Measurements from ENCODE around the gene RASA2. TPM values are rescaled to one million over a fixed set of nuclear protein-coding genes. Genes with fewer than 3 reads are reported as not detected.

RASA2 gene
- total and polyA plus RNA-seq, 10 of the 15 experiments (the other 5 are each of a cell fraction or from before 2014, with no cell fraction given), result 1.9 to 9.4 (median 7.2) TPM

DNA sequence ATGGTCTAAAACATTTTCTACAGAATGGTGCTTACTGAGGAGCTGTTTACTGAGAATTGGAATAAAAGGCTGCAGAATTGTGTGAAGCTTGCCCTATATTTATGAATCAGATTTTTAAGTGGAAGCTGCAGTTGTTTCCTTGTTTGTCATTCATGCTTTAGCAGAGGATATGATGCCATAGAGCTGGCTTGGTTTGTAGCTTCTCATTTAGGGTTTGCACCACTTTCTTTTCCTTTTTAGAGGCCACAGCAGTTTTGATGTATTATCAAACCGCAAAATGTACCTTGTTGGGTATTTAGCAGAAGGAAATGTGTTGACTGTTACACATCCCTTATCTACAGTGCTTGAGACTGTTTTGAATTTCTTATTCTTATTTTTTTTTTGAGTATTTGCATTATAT lies 66.2 kb downstream of the RASA2 start:
- ChIA-PET CTCF (interaction anchor here (0.5 to 12.9 kb wide), 5 partner anchors 9 to 656 kb away, joined by 3 to 306 read pairs (median 3); no protein-coding TSS in a partner anchor), POLR2A (interaction anchor here (0.6 kb wide), 1 partner anchor 181 kb away, joined by 3 read pairs; no protein-coding TSS in a partner anchor), RAD21 (ENCODE audit: unreplicated experiment) (interaction anchor here (2.8 kb wide), 1 partner anchor 93 kb away, joined by 8 read pairs; no protein-coding TSS in a partner anchor), SMC1A (ENCODE audit: uncharacterized antibody, unreplicated experiment) (interaction anchor here (0.6 to 1.2 kb wide), 5 partner anchors 8 to 1465 kb away, joined by 3 to 7 read pairs (median 3); no protein-coding TSS in a partner anchor)
- peaks cover 0 to 2% of the 10 kb centered on the region in 2 experiments; a peak in 2 of 4 replicates for H3K36me3 ChIP-seq (ENCODE audit: control insufficient read depth in 2 of 2, insufficient read depth in 2 of 2, low read length in 1 of 2)
- no peak overlapping the region for H3K4me2 ChIP-seq (ENCODE audit: control insufficient read depth, insufficient read depth)
- no peak overlapping the region for H3K4me3 ChIP-seq
- no peak for FAIRE-seq
- H3K79me2 ChIP-seq (ENCODE audit: control insufficient read depth, insufficient read depth, low read length), result no peaks in the 10 kb centered on the region
- H2AFZ ChIP-seq (ENCODE audit: control insufficient read depth, low read depth, low read length), result no peak overlapping the region
- H3K9ac ChIP-seq (ENCODE audit: control insufficient read depth, insufficient read depth, low read length), result no peak overlapping the region
- H4K20me1 ChIP-seq (ENCODE audit: control insufficient read depth, insufficient read depth), result no peaks in the 10 kb centered on the region
- 36% methylated on average over 1 of the region's 1 CpG for WGBS (ENCODE audit: insufficient coverage, insufficient replicate concordance, low lambda C conversion rate, missing lambda C conversion rate)
- in situ Hi-C loops (cut with MboI) (no loop called here), intact Hi-C loops (cut with micrococcal nuclease; ENCODE audit: unreplicated experiment) (no loop called here)
- H3K9me3 ChIP-seq (replicated peaks; ENCODE audit: control insufficient read depth, insufficient read depth, low read length), result no peaks in the 10 kb centered on the region; the same call in 2 of the 3 replicates
- no peak overlapping the region for H3K27ac ChIP-seq (ENCODE audit: control insufficient read depth, insufficient read depth)
- no peaks in the 10 kb centered on the region for H3K27me3 ChIP-seq (replicated peaks in 1 of 2; ENCODE audit: control insufficient read depth in 2 of 2, insufficient read depth in 2 of 2, low read length in 1 of 2)
- no peak for DNase-seq (ENCODE audit: low read depth, low spot score)
- ATAC-seq, result no peak
- BruUV-seq (replicated peaks), result no TSS peak
- TF ChIP-seq, protein P1, sequence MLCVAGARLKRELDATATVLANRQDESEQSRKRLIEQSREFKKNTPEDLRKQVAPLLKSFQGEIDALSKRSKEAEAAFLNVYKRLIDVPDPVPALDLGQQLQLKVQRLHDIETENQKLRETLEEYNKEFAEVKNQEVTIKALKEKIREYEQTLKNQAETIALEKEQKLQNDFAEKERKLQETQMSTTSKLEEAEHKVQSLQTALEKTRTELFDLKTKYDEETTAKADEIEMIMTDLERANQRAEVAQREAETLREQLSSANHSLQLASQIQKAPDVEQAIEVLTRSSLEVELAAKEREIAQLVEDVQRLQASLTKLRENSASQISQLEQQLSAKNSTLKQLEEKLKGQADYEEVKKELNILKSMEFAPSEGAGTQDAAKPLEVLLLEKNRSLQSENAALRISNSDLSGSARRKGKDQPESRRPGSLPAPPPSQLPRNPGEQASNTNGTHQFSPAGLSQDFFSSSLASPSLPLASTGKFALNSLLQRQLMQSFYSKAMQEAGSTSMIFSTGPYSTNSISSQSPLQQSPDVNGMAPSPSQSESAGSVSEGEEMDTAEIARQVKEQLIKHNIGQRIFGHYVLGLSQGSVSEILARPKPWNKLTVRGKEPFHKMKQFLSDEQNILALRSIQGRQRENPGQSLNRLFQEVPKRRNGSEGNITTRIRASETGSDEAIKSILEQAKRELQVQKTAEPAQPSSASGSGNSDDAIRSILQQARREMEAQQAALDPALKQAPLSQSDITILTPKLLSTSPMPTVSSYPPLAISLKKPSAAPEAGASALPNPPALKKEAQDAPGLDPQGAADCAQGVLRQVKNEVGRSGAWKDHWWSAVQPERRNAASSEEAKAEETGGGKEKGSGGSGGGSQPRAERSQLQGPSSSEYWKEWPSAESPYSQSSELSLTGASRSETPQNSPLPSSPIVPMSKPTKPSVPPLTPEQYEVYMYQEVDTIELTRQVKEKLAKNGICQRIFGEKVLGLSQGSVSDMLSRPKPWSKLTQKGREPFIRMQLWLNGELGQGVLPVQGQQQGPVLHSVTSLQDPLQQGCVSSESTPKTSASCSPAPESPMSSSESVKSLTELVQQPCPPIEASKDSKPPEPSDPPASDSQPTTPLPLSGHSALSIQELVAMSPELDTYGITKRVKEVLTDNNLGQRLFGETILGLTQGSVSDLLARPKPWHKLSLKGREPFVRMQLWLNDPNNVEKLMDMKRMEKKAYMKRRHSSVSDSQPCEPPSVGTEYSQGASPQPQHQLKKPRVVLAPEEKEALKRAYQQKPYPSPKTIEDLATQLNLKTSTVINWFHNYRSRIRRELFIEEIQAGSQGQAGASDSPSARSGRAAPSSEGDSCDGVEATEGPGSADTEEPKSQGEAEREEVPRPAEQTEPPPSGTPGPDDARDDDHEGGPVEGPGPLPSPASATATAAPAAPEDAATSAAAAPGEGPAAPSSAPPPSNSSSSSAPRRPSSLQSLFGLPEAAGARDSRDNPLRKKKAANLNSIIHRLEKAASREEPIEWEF (IDR thresholded peaks at IDR 0.05; ENCODE audit: insufficient replicate concordance, low read depth, low read length), result no peak
- peak; percentile 42 for TF ChIP-seq RUNX3 (IDR thresholded peaks at IDR 0.05; ENCODE audit: low read length)
- peaks cover 4% of the 10 kb centered on the region; the same call in 1 of the 2 replicates for H3K4me1 ChIP-seq (ENCODE audit: control insufficient read depth, insufficient read depth, low read length)

Data from GM12878 (cell line).